Measurements from ENCODE around the gene EXOSC10. TPM values are rescaled to one million over a fixed set of nuclear protein-coding genes. Genes with fewer than 3 reads are reported as not detected.

Gene EXOSC10
- polyA plus RNA-seq, 1 donor from 2014 or later: 115 TPM

- TF ChIP-seq EZH2 (IDR thresholded peaks at IDR 0.05; ENCODE audit: borderline replicate concordance, insufficient read depth, low read length, poor library complexity, severe bottlenecking) (no peak), POLR2AphosphoS5 (IDR thresholded peaks at IDR 0.05) (no peak), CTCF (IDR thresholded peaks at IDR 0.05; ENCODE audit: poor library complexity, severe bottlenecking) (no peak), REST (IDR thresholded peaks at IDR 0.05; ENCODE audit: borderline replicate concordance) (no peak), TAF1 (IDR thresholded peaks at IDR 0.05; ENCODE audit: low read depth) (no peak), EP300 (conservative IDR thresholded peaks at IDR 0.05; ENCODE audit: poor library complexity, severe bottlenecking) (no peak), MXI1 (conservative IDR thresholded peaks at IDR 0.05; ENCODE audit: poor library complexity, severe bottlenecking) (no peak), RAD21 (conservative IDR thresholded peaks at IDR 0.05) (no peak)
- Histone ChIP-seq H3K4me2 (ENCODE audit: low read length) (no peak overlapping the region), H3K36me3 (ENCODE audit: insufficient read depth, low read length) (peaks cover 8% of the 10 kb centered on the region)
Observed at GRCh38 chr1:11134251-11134897, 34.7 kb upstream of the EXOSC10 start.

GRCh38 chr1:11132563-11133293 lies 33.1 kb upstream of the EXOSC10 start:
- no peak overlapping the region for H3K9ac ChIP-seq (ENCODE audit: low read length)
- no peaks in the 10 kb centered on the region for H4K20me1 ChIP-seq (ENCODE audit: insufficient read depth)
- H3K36me3 ChIP-seq (ENCODE audit: insufficient read depth, low read length): peaks cover 8% of the 10 kb centered on the region
- H3K79me2 ChIP-seq (replicated peaks; ENCODE audit: insufficient read depth, low read length): no peaks in the 10 kb centered on the region
- H2AFZ ChIP-seq (ENCODE audit: low read depth, low read length): no peak overlapping the region
- no peaks in the 10 kb centered on the region for H3F3A ChIP-seq (ENCODE audit: insufficient read depth, low read length, poor library complexity, severe bottlenecking)
- H3K4me2 ChIP-seq (ENCODE audit: low read length): no peak overlapping the region
- no peak overlapping the region for H3K4me3 ChIP-seq (ENCODE audit: low read length)
- H3K9me2 ChIP-seq (ENCODE audit: insufficient read depth, low read length): no peaks in the 10 kb centered on the region
- no peaks in the 10 kb centered on the region for H3K27me3 ChIP-seq (ENCODE audit: insufficient read depth, low read depth, low read length)
- H3K9me3 ChIP-seq (ENCODE audit: low read length): no peaks in the 10 kb centered on the region
- TF ChIP-seq EP300 (conservative IDR thresholded peaks at IDR 0.05; ENCODE audit: poor library complexity, severe bottlenecking): no peak
- TF ChIP-seq MXI1 (conservative IDR thresholded peaks at IDR 0.05; ENCODE audit: poor library complexity, severe bottlenecking): no peak
- TF ChIP-seq CTCF (IDR thresholded peaks at IDR 0.05; ENCODE audit: poor library complexity, severe bottlenecking): no peak
- no peak for TF ChIP-seq REST (IDR thresholded peaks at IDR 0.05; ENCODE audit: borderline replicate concordance)
- no peak for TF ChIP-seq RAD21 (conservative IDR thresholded peaks at IDR 0.05)
- TF ChIP-seq SMC3 (conservative IDR thresholded peaks at IDR 0.05; ENCODE audit: poor library complexity): no peak
- no peak for TF ChIP-seq TAF1 (IDR thresholded peaks at IDR 0.05; ENCODE audit: low read depth)
- TF ChIP-seq EZH2 (IDR thresholded peaks at IDR 0.05; ENCODE audit: borderline replicate concordance, insufficient read depth, low read length, poor library complexity, severe bottlenecking): no peak
- H3K27ac ChIP-seq (ENCODE audit: low read length): no peak overlapping the region

More at GRCh38 chr1:11134251-11134897, 34.7 kb upstream of the EXOSC10 start:
- Histone ChIP-seq H3K9ac (ENCODE audit: low read length) (no peak overlapping the region), H2AFZ (ENCODE audit: low read depth, low read length) (no peak overlapping the region), H3K9me2 (ENCODE audit: insufficient read depth, low read length) (no peaks in the 10 kb centered on the region), H3K4me3 (ENCODE audit: low read length) (no peak overlapping the region), H3K9me3 (ENCODE audit: low read length) (no peaks in the 10 kb centered on the region), H3K27ac (ENCODE audit: low read length) (no peak overlapping the region), H4K20me1 (ENCODE audit: insufficient read depth) (no peaks in the 10 kb centered on the region), H3K27me3 (ENCODE audit: insufficient read depth, low read depth, low read length) (no peaks in the 10 kb centered on the region), H3F3A (ENCODE audit: insufficient read depth, low read length, poor library complexity, severe bottlenecking) (no peaks in the 10 kb centered on the region), H3K79me2 (replicated peaks; ENCODE audit: insufficient read depth, low read length) (no peaks in the 10 kb centered on the region)
